H1 (cell line): ENCODE results near the gene CCDC88A. TPM values are rescaled to one million over a fixed set of nuclear protein-coding genes. Genes with fewer than 3 reads are reported as not detected.

Source experiments
- CHD2 ChIP-seq: IDR thresholded peaks from 2 replicates; pipeline ENCODE4 v1.6.1; 2012; ENCODE audit warnings: low read length, improper control_type of control experiment
- CTCF ChIP-seq, 3 experiments: IDR thresholded peaks; 1 replicate in 2 of 3; 2 replicates in 1 of 3; pipeline versions ENCODE4 v1.5.1 to v1.6.1; 2011; ENCODE audit warnings: low read length in 3 of 3, mild to moderate bottlenecking in 3 of 3, inconsistent platforms in 2 of 3, low read depth in 1 of 3, moderate library complexity in 1 of 3; ENCODE audit not compliant: insufficient read depth in 1 of 3; ENCODE audit errors: control extremely low read depth in 1 of 3
- HDAC2 ChIP-seq, 2 experiments: fragments of 300-600 bp in 1 of 2; sonication (generic) in 1 of 2; IDR thresholded peaks; 2 replicates each; pipeline ENCODE4 v1.6.1; 2011 to 2012; ENCODE audit warnings: low read depth in 2 of 2, low read length in 2 of 2, mild to moderate bottlenecking in 2 of 2, moderate library complexity in 2 of 2, borderline replicate concordance in 1 of 2, inconsistent platforms in 1 of 2
- JUN ChIP-seq: IDR thresholded peaks from 2 replicates; pipeline ENCODE4 v1.6.1; 2011; ENCODE audit warnings: low read depth, mild to moderate bottlenecking, improper control_type of control experiment, low read length
- KDM4A ChIP-seq: IDR thresholded peaks from one replicate; pipeline ENCODE4 v1.7.1; 2012; ENCODE audit warnings: low read depth, mild to moderate bottlenecking, moderate library complexity, low read length, inconsistent platforms; ENCODE audit not compliant: severe bottlenecking
- PHF8 ChIP-seq: fragments of 200-600 bp; sonication (generic); conservative IDR thresholded peaks from 2 replicates; pipeline ENCODE4 v1.7.1; 2012; ENCODE audit warnings: low read depth, mild to moderate bottlenecking, inconsistent platforms, low read length, moderate library complexity
- polyA plus RNA-seq, 7 experiments: library from polyadenylated mRNA; depleted of rRNA in 3 of 7; stranded (reverse) in 5 of 7; unstranded in 2 of 7; fragments of >200 nt in 5 of 7; fragments of 200-250 nt in 2 of 7; gene quantifications; 1 replicate in 5 of 7; 2 replicates in 1 of 7; 4 replicates in 1 of 7; pipeline versions ENCODE4 v1.2.1 to v1.2.3, GENCODE V29; 2011 to 2013; ENCODE audit warnings: missing spikeins in 2 of 7, mixed read lengths in 2 of 7
- total RNA-seq: library from RNA; stranded (reverse); fragmentation: NEBNext Ultra II Directional; extraction: Animal tissue kit (Norgen Biotek cat#: 25700); gene quantifications from 2 replicates; pipeline ENCODE4 v1.2.1, GENCODE V29; 2021

CCDC88A gene
- total and polyA plus RNA-seq, 2 of the 8 experiments (the other 6 are each of a cell fraction or from before 2014, with no cell fraction given), result 27.0 to 98.0 TPM

GRCh38 chr2:55355451-55355850, 64.2 kb downstream of the CCDC88A start (continued):
- TF ChIP-seq PHF8 (no peak), CTCF (IDR thresholded peaks at IDR 0.05; ENCODE audit: control extremely low read depth in 1 of 3, insufficient read depth in 1 of 3, low read depth in 1 of 3, low read length in 3 of 3) (no peak), HDAC2 (IDR thresholded peaks at IDR 0.05; ENCODE audit: borderline replicate concordance in 1 of 2, low read depth in 2 of 2, low read length in 2 of 2) (no peak), KDM4A (no peak), JUN (no peak), CHD2 (no peak)
- TF ChIP-seq, all 59 proteins: peak for 0
